ENCODE results near the gene RPL7L1.

The RPL7L1 gene

DNA sequence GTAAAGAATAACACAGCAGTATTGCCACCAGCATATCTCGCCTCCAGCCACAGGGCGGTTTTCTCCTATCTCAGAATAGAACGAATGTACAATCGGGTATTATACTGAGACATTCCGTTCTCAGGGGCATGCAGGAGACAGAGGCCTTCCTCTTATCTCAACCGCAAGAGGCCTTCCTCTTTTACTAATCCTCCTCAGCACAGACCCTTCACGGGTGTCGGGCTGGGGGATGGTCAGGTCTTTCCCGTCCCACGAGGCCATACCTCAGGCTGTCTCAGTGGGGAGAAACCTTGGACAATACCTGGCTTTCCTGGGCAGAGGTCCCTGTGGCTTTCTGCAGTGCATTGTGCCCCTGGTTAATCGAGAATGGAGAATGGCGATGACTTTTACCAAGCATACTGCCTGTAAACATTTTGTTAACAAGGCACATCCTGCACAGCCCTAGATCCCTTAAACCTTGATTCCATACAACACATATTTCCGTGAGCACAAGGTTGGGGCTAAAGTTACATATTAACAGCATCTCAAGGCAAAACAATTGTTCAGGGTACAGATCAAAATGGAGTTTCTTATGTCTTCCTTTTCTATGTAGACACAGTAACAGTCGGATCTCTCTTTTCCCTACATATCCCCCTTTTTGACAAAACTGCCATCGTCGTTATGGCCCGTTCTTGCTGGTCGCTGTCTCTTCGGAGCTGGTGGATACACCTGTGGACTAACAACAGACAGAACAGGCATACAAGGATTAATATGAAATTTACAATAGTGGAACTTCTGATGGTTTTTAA lies 14.8 kb downstream of the RPL7L1 start:
- peak; percentile 96 for DNase-seq

DNA sequence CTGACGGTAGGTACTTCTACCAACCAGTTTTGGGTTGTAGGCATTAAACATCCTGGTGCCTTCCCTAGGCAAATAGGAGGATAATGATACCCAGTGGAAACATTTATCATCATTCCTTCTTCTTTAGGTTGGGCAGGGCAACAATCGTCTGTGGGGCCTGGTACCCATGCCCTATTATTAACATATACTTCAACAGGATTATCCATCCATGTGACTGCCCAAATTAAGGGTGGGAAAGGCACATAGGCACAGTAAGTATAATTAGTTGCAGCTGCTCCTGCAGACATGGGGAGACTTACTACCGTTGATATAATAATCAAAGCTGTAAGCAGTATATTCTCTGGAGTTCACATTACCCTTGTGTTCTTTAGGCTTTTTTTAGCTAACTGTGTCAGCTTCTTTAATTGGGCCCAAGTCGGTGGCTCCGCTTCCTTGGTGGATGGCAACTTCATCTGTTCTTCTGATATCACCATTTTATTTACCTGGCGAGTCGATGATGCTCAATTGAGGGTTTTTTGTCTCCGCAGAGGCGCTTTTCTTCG lies 16.8 kb downstream of the RPL7L1 start:
- no peak for DNase-seq

DNA sequence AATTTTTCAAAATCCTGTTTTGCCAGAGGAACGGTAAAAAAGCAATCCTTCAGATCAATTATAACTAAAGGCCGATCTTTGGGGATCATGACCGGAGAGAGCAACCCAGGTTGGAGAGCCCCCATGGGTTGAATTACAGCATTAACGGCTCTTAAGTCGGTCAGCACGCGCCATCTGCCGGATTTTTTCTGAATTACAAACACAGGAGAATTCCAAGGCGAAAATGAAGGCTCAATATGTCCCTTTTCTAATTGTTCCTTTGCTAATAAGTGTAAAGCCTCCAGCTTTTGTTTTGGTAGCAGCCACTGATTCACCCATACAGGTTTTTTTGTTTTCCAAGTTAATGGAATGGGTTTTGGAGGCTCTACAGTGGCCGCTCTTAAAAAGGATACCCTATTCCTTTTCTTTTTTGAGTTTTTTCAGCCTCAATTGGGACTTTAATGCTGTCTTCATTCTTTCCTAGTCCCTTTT lies 19.5 kb downstream of the RPL7L1 start:
- peak; percentile 91 for DNase-seq

DNA sequence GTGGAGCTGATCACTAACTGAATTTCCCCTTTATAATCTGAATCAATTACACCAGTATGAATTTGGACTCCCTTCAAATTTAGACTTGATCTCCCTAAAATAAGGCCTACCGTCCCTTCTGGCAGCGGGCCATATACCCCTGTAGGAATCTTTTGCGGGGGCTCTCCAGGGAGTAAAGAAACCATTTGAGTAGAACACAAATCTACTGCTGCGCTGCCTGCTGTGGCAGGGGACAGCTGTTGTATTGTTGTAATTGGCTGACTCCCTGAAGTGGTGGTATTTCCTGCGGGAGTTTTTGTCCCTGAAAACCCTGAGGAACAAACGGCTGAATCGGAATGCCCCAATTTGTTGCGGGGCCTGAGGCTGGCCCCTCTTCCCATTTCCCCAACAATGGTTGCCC lies 20.5 kb downstream of the RPL7L1 start:
- DNase-seq = no peak

DNA sequence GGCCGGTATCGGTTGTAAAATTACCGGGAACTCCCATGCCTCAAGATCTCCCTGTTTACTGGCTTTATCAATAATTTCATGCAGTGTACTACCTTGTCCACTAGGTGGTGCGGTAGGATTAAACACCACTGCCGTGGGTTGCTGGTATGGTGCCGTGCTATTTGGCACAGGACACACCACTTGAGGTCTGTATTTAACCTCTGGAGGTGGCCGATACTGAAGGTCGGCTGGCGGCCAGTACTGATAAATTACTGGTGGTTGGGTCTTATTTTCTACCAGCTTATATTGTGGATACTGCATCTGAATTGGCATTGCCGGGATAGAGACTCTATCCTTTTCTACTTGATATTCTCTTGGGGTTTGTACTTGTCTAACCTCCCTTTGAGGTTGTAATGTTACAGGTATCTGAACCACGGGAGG lies 22.1 kb downstream of the RPL7L1 start:
- peak; percentile 96 for DNase-seq

DNA sequence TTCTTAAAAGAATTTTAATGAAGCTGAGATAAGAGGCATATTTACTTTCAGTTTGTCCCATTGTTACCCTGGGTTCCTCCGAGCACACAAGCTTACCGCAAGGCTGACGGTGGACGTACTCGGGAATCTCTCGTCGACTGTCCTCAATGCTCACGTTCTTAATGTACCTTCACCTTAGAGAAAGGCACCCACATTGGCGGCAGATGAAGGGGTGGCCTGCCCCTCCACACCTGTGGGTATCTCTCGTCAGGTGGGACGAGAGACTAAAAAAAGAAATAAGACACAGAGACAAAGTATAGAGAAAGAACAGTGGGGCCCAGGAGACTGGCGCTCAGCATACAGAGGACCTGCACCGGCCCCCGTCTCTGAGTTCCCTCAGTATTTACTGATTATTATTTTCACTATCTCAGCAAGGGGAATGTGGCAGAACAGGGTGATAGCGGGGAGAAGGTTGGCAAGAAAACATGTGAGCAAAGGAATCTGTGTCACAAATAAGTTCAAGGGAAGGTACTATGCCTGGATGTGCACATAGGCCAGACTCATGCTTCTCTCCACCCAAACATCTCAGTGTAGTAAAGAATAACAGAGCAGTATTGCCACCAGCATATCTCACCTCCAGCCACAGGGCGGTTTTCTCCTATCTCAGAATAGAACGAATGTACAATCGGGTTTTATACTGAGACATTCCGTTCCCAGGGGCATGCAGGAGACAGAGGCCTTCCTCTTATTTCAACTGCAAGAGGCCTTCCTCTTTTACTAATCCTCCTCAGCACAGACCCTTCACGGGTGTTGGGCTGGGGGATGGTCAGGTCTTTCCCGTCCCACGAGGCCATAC lies 23.2 kb downstream of the RPL7L1 start:
- DNase-seq = peak; percentile 70

DNA sequence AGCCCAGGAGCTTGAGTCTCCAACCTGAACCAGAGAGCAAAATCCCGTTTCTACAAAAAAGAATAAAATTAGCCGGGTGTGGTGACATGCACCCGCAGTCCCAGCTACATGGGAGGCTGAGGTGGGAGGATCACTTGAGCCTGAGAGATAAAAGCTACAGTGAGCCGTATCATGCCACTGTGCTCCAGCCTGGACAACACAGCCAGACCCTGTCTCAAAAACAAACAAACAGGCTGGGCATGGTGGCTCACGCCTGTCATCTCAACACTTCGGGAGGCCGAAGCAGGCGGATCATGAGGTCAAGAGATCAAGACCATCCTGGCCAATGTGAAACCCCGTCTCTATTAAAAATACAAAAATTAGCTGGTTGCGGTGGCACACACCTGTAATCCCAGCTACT lies 25.1 kb downstream of the RPL7L1 start:
- no peak for DNase-seq

DNA sequence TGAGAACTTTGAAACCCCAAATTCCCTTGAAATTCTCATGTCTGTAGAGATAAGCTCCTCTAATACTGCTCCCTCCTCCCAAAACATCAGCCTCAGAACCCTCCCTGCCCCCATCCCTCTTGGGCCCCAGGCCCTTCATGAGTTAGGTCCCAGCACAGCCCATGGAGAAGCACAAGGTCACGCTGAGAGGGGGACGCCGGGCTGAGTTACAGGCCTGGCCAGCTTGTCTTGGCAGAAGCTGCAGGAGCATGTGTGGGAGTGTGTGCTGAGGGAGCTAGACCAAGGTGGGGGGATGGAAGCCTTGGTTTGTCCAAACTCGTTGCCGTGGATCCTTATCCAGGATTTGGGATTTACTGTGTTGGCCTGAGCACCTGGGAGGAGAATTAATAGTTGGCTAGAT lies 27.9 kb downstream of the RPL7L1 start:
- no peak for DNase-seq

DNA sequence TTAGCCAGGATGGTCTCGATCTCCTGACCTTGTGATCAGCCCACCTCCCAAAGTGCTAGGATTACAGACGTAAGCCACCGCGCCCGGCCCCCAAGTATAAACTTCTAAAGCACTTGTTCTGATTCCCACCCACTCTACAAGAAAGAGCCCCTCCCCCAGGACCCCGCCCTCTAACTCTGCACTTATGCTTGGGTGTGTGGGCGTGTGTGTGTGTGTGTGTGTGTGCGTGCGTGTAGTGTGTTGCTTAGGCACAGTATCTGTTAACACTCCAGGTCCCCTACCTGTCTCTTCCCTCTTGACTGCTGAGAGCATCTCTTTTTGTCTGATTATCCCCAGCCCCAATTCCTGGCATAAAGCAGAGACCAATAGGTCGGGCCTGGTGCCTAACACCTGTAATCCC lies 30.4 kb downstream of the RPL7L1 start:
- no peak for DNase-seq

DNA sequence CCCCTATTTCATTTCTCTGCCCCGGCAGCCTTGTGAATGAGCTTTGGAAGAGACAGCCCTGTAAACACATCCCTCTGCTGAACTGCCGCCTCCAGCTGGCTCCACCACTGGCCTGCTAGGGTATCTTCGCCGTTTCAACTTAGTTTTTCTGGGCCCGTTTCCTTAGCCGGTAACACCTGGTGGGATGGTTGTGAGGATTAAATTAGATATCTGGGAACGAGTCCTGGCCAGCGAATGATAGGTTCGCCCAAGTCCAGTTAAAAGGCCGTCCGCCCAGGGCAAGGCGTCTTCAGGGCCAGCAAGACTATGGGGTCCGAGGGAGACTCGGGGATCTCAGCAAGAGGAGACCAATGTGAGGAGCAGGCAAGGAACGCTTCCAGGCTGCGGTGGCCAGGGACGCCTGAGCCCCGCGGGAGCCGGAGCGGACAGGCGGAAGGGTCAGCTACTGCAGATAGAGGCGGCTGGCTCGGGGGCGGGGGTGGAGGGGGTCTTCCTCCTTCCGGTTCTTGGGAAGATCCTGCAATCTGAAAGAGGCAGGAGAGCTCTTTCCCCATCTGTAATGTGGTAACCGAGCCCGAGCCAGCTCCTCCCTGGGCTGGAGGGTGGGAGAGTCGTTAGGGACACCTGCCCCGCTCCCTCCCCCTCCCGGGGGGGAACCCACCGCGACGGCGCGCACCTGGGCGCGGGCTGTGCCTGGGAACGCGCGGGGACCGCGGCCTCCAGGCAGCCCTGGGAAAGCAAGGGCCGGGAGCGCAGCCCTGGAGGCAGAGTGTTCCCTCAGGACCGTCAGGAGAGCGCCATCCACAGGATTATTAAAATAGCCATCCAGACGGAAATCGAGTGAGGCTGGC lies 32.0 kb downstream of the RPL7L1 start:
- DNase-seq = no peak

DNA sequence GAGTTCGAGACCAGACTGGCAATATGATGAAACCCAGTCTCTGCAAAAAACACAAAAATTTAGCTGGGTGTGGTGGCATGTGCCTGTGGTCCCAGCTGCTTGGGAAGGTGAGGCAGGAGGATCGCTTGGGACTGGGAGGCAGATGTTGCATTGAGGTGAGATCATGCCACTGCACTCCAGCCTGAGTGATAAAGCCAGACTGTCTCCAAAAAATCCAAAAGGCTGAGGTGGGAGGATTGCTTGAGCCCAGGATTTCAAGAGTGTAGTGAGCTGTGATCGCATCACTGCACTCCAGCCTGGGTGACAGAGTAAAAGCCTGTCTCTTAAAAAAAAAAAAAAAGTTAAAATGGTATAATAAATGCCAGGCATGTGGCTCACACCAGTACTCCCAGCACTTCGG lies 35.1 kb downstream of the RPL7L1 start:
- DNase-seq = no peak

DNA sequence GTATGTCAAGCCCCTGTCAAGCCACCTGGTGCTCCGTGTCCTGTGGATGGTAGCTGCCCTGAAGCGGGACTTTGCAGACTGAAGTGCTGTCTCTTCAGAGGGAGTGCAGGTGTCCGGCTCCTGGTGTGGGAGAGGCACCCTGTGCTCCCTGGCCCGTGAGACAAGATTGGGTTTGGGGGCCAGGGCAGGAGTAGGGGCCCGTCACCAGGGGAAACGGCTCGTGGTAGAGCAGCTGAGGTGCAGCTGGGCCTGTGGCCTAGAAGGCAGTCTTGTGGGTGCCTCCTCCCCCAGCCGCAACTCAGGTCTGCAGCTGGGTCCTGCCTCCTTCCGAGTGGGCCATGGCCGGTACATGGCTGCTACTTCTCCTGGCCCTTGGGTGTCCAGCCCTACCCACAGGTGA lies 36.3 kb downstream of the RPL7L1 start, which contains the start of gene PTCRA:
Gene PTCRA, plus strand, starts transcription at position 322 of the 400 bp plus-strand sequence. Its CDS starts 17 bp downstream, at position 339.
- DNase-seq = no peak

DNA sequence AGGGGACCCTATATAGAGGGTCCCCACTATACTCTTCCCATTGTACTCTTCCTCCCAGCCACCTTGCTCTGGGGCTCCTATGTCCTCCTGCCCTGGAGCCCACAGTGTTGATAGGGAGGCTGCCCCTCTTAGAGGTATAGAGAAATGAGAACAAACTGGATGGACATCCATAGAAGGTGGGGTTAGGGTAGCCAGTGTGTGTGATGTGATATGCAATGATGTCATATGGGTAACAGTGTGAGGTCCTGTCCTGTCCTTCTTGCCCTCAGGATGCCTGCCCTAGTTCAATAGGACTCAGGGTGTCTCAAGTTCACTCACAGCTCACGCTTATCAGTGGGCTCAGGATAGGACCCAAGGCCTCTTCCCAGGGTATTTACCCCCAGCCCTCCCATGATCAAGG lies 36.9 kb downstream of the RPL7L1 start:
- DNase-seq = no peak

DNA sequence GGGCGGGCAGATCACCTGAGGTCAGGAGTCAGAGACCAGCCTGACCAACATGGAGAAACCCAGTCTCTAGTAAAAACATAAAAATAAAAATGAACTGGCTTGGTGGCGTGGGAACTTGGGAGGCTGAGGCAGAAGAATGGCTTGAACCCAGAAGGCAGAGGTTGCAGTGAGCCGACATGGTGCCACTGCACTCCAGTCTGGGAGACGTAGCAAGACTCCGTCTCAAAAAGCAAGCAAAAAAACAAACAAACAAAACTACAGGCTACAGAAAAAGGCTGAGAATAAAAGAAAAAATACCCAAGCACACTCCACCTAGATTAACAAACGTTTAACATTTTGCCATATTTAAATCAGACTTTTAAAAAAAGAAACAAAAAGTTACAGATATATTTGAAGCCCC lies 42.4 kb downstream of the RPL7L1 start:
- DNase-seq = no peak

DNA sequence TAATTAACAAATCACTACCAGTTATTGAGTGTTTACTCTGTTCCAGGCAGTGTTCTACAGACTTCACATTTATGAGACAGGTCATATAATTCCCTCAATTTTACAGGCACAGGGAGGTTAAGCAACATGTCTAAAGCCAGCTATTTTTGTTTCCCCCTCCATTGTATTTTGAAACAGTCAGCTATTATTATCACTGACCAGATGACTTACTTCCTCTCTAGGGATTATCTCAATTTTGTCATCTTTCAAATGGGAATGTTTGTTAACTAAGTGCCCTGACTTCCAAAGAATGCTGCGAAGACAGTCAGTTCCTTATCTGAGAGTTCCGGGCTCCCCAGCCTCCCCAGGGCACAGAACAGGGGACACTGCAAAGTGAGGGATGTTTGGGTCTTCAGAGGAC lies 44.2 kb downstream of the RPL7L1 start:
- DNase-seq = no peak

DNA sequence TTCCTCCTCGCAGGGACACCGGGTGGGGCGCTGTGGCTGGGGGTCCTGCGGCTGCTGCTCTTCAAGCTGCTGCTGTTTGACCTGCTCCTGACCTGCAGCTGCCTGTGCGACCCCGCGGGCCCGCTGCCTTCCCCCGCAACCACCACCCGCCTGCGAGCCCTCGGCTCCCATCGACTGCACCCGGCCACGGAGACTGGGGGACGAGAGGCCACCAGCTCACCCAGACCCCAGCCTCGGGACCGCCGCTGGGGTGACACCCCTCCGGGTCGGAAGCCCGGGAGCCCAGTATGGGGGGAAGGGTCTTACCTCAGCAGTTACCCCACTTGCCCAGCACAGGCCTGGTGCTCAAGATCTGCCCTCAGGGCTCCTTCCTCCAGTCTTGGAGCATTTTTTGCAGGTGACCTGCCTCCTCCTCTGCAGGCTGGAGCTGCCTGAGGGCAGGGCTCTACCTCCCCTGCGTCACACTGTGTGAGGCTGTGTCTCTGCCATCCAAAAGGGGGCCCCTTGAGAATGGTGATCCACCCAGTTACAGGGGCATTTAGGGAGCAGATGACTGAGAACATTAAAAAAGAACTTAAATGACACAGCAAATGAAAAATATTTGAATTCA lies 45.9 kb downstream of the RPL7L1 start:
- no peak for DNase-seq

DNA sequence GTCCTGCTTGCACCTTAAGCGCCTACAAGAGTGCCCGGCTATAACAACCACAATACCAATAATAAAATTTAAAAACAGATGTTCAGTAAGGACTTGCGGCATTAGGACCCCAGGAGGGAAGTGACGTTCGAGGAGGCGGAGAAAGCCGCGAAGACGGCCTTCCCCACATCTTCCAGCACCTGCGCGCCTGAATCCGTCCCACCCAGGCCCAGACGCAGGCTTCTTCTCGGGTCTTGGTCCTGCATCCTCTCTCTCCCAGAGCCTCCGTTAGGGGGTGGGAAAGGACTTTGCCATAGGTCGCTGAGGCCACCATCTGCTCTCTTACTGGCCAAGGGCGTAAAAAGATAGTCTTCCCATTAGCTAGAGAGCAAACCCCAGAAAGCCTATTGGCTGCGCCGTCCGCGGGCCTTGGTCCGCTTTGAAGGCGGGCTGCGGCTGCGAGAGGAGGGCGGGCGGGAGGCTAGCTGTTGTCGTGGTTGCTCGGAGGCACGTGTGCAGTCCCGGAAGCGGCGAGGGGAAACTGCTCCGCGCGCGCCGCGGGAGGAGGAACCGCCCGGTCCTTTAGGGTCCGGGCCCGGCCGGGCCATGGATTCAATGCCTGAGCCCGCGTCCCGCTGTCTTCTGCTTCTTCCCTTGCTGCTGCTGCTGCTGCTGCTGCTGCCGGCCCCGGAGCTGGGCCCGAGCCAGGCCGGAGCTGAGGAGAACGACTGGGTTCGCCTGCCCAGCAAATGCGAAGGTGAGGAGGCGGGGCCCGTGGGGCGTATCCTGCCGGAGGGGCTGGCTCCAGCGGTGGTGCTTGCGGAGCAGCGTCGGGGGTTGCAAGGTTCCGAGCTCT lies 49.8 kb downstream of the RPL7L1 start, which contains the start of gene CNPY3:
Gene CNPY3, plus strand, starts transcription at position 495 of the 835 bp plus-strand sequence. Its CDS starts 91 bp downstream, at position 586.
- DNase-seq = peak; percentile 100

DNA sequence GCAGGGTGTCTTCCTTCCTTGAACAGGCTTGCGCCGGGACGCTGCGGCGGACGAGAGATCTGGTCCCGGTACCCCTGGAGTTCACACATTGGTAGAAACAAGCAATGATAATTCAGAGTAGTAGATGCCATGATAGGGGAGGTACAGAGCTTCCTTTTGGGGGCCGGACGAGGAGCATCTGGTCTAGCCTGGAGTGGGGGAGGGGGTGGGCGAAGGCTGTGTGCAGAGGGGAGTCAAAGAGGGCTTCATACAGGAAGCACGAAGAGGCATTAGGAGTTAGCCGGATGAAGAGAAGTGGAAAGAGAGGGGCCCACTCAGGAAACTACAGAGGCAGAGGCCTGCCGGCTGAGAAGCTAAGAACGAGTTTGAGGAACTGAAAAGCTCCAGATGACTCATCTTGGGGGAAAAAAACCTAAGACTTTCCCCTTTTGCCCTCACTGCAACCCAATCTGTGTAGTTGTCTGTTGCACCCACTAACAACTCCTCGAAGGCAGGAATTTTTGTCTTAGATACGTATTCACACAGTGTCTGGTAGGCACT lies 50.5 kb downstream of the RPL7L1 start:
- DNase-seq = peak; percentile 90

DNA sequence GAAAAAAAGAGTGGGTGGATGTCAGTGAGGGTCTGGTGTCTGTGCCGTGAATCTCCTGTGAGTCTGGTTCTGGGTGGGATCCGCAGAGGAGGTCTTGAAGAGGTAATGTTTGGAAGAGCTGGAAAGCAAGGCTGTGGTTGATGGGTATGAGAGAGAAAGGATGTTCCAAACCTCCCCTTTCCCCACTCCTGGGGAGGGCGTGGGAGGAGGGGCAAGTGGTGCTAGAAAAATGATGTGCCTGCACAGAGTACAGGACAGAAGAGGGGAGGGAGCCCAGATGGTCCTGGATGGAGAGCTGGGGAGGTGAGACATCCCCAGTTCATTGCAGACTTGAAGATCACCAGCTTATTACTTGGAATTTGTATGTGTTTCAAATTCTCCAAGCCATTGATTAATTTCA lies 53.0 kb downstream of the RPL7L1 start:
- DNase-seq = no peak

DNA sequence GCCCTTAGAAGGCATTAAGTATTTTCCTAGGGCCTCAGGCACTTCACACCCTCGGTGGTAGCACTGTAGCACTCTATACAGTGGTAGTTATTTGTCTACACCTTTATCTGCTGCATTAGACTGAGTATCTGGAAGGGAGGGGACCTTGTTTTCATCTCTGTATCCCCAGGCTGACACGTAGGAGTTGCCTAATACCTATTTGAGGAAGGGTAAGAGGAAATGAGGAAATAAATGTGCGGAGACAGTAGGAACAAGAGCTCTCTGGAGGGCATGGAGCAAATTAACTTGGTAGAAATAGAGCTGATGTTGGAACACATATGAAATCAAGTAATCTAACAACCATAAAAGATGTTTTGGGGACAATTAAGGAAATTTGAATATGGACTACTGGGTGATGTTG lies 53.8 kb downstream of the RPL7L1 start:
- peak; percentile 58 for DNase-seq

DNA sequence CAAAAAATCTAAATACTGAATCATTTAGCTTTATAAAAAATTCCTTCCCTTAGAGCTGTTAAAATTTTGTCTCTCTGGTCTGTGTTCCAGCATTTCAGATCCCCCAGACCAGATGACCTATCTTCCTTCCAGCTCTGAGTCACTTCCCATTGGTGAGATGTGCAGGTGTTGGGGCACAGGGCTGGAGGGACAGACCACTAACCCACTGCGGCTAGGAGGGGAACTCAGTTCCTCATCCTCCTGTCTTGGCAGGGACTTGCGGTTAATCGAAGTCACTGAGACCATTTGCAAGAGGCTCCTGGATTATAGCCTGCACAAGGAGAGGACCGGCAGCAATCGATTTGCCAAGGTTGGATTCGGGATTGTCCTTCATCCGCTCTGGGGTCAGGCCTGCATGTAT lies 55.9 kb downstream of the RPL7L1 start:
- DNase-seq = peak; percentile 53
